Prostate gland (tissue), 2 donors: ENCODE measurements around the gene HPF1.
"Not testable (repeated sequence)": the region's sequence is repeated elsewhere in the genome, so short reads cannot be mapped to it uniquely, and the experiment has no call there.

Experiments
- CTCF ChIP-seq, 4 experiments: fragments of 200-600 bp in 2 of 4; fragments of 450-650 bp in 2 of 4; sonication (generic) in 2 of 4; IDR thresholded peaks; 1 replicate in 3 of 4; 2 replicates in 1 of 4; pipeline ENCODE4 v1.5.1; 2016 to 2019; ENCODE audit warnings: antibody characterized with exemption in 4 of 4, mild to moderate bottlenecking in 2 of 4, moderate library complexity in 2 of 4
- POLR2AphosphoS5 ChIP-seq: sonication (generic); formaldehyde crosslinking; IDR thresholded peaks from one replicate; pipeline ENCODE4 v1.6.1; 2017; ENCODE audit warnings: antibody characterized with exemption

- not testable (repeated sequence) for TF ChIP-seq POLR2AphosphoS5; CTCF (IDR thresholded peaks at IDR 0.05)
Observed at GRCh38 chr4:169771556-169772080, 13.9 kb upstream of the HPF1 start.
